Trophoblast cell (in vitro differentiated cells and primary cell): ENCODE data around the gene ARHGAP26.

Experiments used
- DNase-seq, 2 donors: peaks; one replicate each; pipeline ENCODE4 v3.0.0-alpha.2; 2016
- H2AFZ ChIP-seq: 2 replicates; pipeline ENCODE4 v1.6.1; 2013; ENCODE audit warnings: low read length, moderate library complexity, mild to moderate bottlenecking; ENCODE audit not compliant: insufficient read depth, poor library complexity
- H2AK5ac ChIP-seq: 2 replicates; pipeline ENCODE4 v1.6.1; 2013; ENCODE audit warnings: mild to moderate bottlenecking, low read length
- H2BK120ac ChIP-seq: 2 replicates; pipeline ENCODE4 v1.6.1; 2013; ENCODE audit warnings: low read length, mild to moderate bottlenecking, moderate library complexity; ENCODE audit not compliant: insufficient read depth, poor library complexity
- H2BK12ac ChIP-seq: 2 replicates; pipeline ENCODE4 v1.6.1; 2013; ENCODE audit warnings: mild to moderate bottlenecking, low read length, moderate library complexity
- H2BK5ac ChIP-seq: 2 replicates; pipeline ENCODE4 v1.6.1; 2013; ENCODE audit warnings: low read length, low read depth, moderate library complexity, mild to moderate bottlenecking; ENCODE audit not compliant: poor library complexity
- H3K14ac ChIP-seq: 2 replicates; pipeline ENCODE4 v1.6.1; 2013; ENCODE audit warnings: mild to moderate bottlenecking, low read length
- H3K18ac ChIP-seq: 2 replicates; pipeline ENCODE4 v1.6.1; 2013; ENCODE audit warnings: mild to moderate bottlenecking, low read length
- H3K23ac ChIP-seq: 2 replicates; pipeline ENCODE4 v1.6.1; 2013; ENCODE audit warnings: low read length
- H3K27ac ChIP-seq: 2 replicates; pipeline ENCODE4 v1.5.1; 2013; ENCODE audit warnings: low read depth, mild to moderate bottlenecking, inconsistent platforms, low read length, moderate library complexity
- H3K27me3 ChIP-seq: 2 replicates; pipeline ENCODE4 v1.6.1; 2013; ENCODE audit warnings: inconsistent platforms, mild to moderate bottlenecking, low read length, moderate library complexity; ENCODE audit not compliant: insufficient read depth
- H3K36me3 ChIP-seq, 2 experiments: 1 replicate in 1 of 2; 2 replicates in 1 of 2; pipeline ENCODE4 v1.6.1; 2013; ENCODE audit warnings: low read length in 2 of 2, mild to moderate bottlenecking in 2 of 2, moderate library complexity in 1 of 2; ENCODE audit not compliant: insufficient read depth in 2 of 2, control insufficient read depth in 1 of 2
- H3K4ac ChIP-seq: 2 replicates; pipeline ENCODE4 v1.6.1; 2013; ENCODE audit warnings: low read depth, mild to moderate bottlenecking, low read length, moderate library complexity
- H3K4me1 ChIP-seq, 2 experiments: 1 replicate in 1 of 2; 2 replicates in 1 of 2; pipeline ENCODE4 v1.6.1; 2013; ENCODE audit warnings: low read length in 2 of 2, mild to moderate bottlenecking in 2 of 2, moderate library complexity in 1 of 2; ENCODE audit not compliant: insufficient read depth in 2 of 2, control insufficient read depth in 1 of 2
- H3K4me2 ChIP-seq: 2 replicates; pipeline ENCODE4 v1.6.1; 2013; ENCODE audit warnings: inconsistent platforms, mild to moderate bottlenecking, low read length, moderate library complexity
- H3K4me3 ChIP-seq: 2 replicates; pipeline ENCODE4 v1.5.1; 2013; ENCODE audit warnings: mild to moderate bottlenecking, low read depth, low read length, inconsistent platforms
- H3K79me1 ChIP-seq: one replicate; pipeline ENCODE4 v1.6.1; 2013; ENCODE audit warnings: low read length
- H3K79me2 ChIP-seq: 2 replicates; pipeline ENCODE4 v1.6.1; 2013; ENCODE audit warnings: low read length, mild to moderate bottlenecking; ENCODE audit not compliant: control insufficient read depth, insufficient read depth, poor library complexity
- H3K9ac ChIP-seq: 2 replicates; pipeline ENCODE4 v1.6.1; 2013; ENCODE audit warnings: mild to moderate bottlenecking, low read length
- H3K9me3 ChIP-seq: 2 replicates; pipeline ENCODE4 v1.6.1; 2013; ENCODE audit warnings: low read depth, mild to moderate bottlenecking, control low read depth, inconsistent platforms, low read length; ENCODE audit not compliant: insufficient read depth
- H4K12ac ChIP-seq: 2 replicates; pipeline ENCODE4 v1.6.1; 2013; ENCODE audit warnings: low read depth, mild to moderate bottlenecking, low read length, moderate library complexity
- H4K8ac ChIP-seq: 2 replicates; pipeline ENCODE4 v1.6.1; 2013; ENCODE audit warnings: low read depth, mild to moderate bottlenecking, low read length, moderate library complexity
- H4K91ac ChIP-seq: one replicate; pipeline ENCODE4 v1.6.1; 2013; ENCODE audit warnings: low read depth, mild to moderate bottlenecking, low read length, moderate library complexity
- WGBS: extraction: QIAGEN DNeasy Blood & Tissue Kit; methylation state at CpG from one replicate; pipeline ENCODE4 v1.1.7; 2013; ENCODE audit warnings: missing lambda C conversion rate; ENCODE audit not compliant: insufficient read length, insufficient coverage; ENCODE audit errors: extremely low coverage; 5-methylcytosine and 5-hydroxymethylcytosine counted together

ARHGAP26 gene

DNA sequence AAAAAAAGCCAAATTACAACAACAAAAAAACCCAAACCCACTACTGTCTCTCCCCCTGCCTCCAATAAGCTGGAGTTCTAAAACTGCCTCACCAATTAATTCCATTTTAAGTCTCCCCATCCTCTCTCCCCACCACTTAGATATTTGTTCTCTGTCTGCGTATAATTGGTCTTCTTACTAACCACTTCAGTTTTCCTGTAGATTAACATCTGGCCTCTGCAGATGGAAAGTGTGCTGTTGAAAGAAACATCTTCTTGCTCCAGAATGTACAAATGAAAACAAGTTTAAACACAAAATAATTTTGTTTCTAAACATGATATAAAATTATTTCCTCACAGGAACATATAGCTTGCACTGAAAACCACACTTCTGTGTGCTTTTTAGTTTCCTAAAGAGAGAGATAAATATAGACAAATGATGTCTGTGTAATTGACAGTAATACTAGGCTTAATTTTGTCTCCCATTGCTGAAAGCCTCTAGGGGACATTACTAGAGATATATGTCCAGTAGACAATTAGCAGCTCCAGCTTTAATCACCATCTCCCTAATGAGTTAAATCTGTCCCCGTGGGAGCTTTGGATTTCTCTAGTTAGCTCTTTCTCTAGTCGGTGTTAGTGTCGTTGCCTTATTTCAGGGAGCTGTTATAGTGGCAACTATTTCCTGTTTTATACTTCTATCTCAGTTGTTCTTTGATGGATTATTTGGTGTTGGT is 164.0 kb downstream of the ARHGAP26 start:
- Histone ChIP-seq H4K91ac (no peak overlapping the region), H3K27me3 (no peaks in the 10 kb centered on the region), H3K79me1 (no peaks in the 10 kb centered on the region), H3K9me3 (no peaks in the 10 kb centered on the region), H2AK5ac (no peak overlapping the region), H3K14ac (no peak overlapping the region), H3K18ac (no peak overlapping the region), H2AFZ (no peak overlapping the region), H3K4me3 (no peak overlapping the region), H4K12ac (no peak overlapping the region), H3K79me2 (no peaks in the 10 kb centered on the region), H3K36me3 (no peaks in the 10 kb centered on the region), H2BK120ac (no peak overlapping the region), H3K9ac (no peak overlapping the region), H3K4ac (no peak overlapping the region), H3K4me2 (no peak overlapping the region), H2BK12ac (no peak overlapping the region), H4K8ac (no peak overlapping the region), H3K27ac (no peak overlapping the region), H2BK5ac (no peak overlapping the region), H3K4me1 (no peaks in the 10 kb centered on the region), H3K23ac (no peak overlapping the region)
- no peak for DNase-seq
- WGBS, result no CpG with 5 or more reads among the region's 4 CpGs

GRCh38 chr5:142935014-142935413 is 164.8 kb downstream of the ARHGAP26 start:
- Histone ChIP-seq H2BK5ac (no peak overlapping the region), H2BK120ac (no peak overlapping the region), H4K91ac (no peak overlapping the region), H3K4me1 (no peaks in the 10 kb centered on the region), H3K36me3 (no peaks in the 10 kb centered on the region), H3K9me3 (no peaks in the 10 kb centered on the region), H3K23ac (no peak overlapping the region), H2BK12ac (no peak overlapping the region), H3K27ac (no peak overlapping the region), H3K27me3 (no peaks in the 10 kb centered on the region), H4K12ac (no peak overlapping the region), H3K9ac (no peak overlapping the region), H3K4ac (no peak overlapping the region), H3K79me2 (no peaks in the 10 kb centered on the region), H4K8ac (no peak overlapping the region), H2AK5ac (no peak overlapping the region), H3K79me1 (no peaks in the 10 kb centered on the region), H2AFZ (no peak overlapping the region), H3K4me2 (no peak overlapping the region), H3K18ac (no peak overlapping the region), H3K14ac (no peak overlapping the region), H3K4me3 (no peak overlapping the region)
- WGBS, result no CpG with 5 or more reads among the region's 5 CpGs
- DNase-seq, result no peak

GRCh38 chr5:142937374-142937773 is 167.2 kb downstream of the ARHGAP26 start:
- Histone ChIP-seq H4K12ac (no peak overlapping the region), H2BK5ac (no peak overlapping the region), H3K4me3 (no peak overlapping the region), H3K79me2 (no peaks in the 10 kb centered on the region), H2AFZ (no peak overlapping the region), H3K4me1 (no peaks in the 10 kb centered on the region), H4K8ac (no peak overlapping the region), H3K36me3 (no peaks in the 10 kb centered on the region), H3K23ac (no peak overlapping the region), H3K4me2 (no peak overlapping the region), H3K27ac (no peak overlapping the region), H3K14ac (no peak overlapping the region), H3K9ac (no peak overlapping the region), H2BK12ac (no peak overlapping the region), H2BK120ac (no peak overlapping the region), H3K27me3 (no peaks in the 10 kb centered on the region), H3K9me3 (no peaks in the 10 kb centered on the region), H3K4ac (no peak overlapping the region), H3K79me1 (no peaks in the 10 kb centered on the region), H3K18ac (no peak overlapping the region), H4K91ac (no peak overlapping the region), H2AK5ac (no peak overlapping the region)
- no peak for DNase-seq
- no CpG with 5 or more reads among the region's 4 CpGs for WGBS

DNA sequence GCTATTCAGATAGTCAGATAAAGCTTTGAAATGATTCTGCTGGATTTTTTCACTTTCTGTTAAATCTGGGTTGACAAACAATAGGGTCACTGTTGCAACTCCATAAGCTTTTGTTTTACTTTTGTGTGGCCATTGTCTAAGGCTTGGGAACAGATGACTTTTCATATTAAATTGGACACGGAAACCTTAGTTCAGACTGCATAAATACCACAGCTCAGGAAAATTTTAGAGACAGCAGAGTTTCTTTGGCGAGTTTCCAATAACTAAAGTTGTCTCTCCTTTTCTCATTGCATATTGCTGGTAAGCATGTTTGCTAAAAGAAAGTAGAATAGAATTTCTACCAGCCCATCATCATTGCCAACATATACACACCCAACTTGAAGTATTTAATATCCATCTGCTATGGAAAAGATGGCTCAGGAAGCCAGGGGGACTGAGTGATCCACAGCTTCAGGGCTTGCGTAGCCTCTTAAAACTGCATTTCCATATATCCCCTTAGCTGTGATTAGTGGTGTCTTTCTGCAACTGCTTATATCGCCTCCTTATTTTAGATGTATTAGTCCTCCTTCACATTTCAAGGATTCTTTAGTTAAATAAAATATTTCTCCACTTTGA is 168.2 kb downstream of the ARHGAP26 start:
- no peak overlapping the region for H3K4me3 ChIP-seq
- H3K9me3 ChIP-seq, result no peaks in the 10 kb centered on the region
- WGBS, result no CpG with 5 or more reads among the region's 4 CpGs
- no peaks in the 10 kb centered on the region for H3K79me2 ChIP-seq
- no peaks in the 10 kb centered on the region for H3K36me3 ChIP-seq
- no peak overlapping the region for H2AFZ ChIP-seq
- DNase-seq, result no peak
- H3K14ac ChIP-seq, result no peak overlapping the region
- no peak overlapping the region for H3K9ac ChIP-seq
- no peak overlapping the region for H2BK12ac ChIP-seq
- H3K18ac ChIP-seq, result no peak overlapping the region
- H3K27me3 ChIP-seq, result no peaks in the 10 kb centered on the region
- H2AK5ac ChIP-seq, result no peak overlapping the region
- H3K4me2 ChIP-seq, result no peak overlapping the region
- H3K4ac ChIP-seq, result no peak overlapping the region
- H2BK120ac ChIP-seq, result no peak overlapping the region
- no peaks in the 10 kb centered on the region for H3K79me1 ChIP-seq
- H3K27ac ChIP-seq, result no peak overlapping the region
- no peak overlapping the region for H3K23ac ChIP-seq
- H2BK5ac ChIP-seq, result no peak overlapping the region
- no peak overlapping the region for H4K12ac ChIP-seq
- no peaks in the 10 kb centered on the region for H3K4me1 ChIP-seq
- no peak overlapping the region for H4K8ac ChIP-seq
- H4K91ac ChIP-seq, result no peak overlapping the region
